H9 (cell line): ENCODE data around the gene ABCD3. TPM values are rescaled to one million over a fixed set of nuclear protein-coding genes. Genes with fewer than 3 reads are reported as not detected.
"Not testable (repeated sequence)": the region's sequence is repeated elsewhere in the genome, so short reads cannot be mapped to it uniquely, and the experiment has no call there.

Source experiments
- DNase-seq: peaks from one replicate; pipeline ENCODE4 v3.0.0-alpha.2; 2017
- H2AFZ ChIP-seq: one replicate; pipeline ENCODE4 v1.6.1; 2013; ENCODE audit warnings: mild to moderate bottlenecking, low read length, control low read depth, moderate library complexity
- H2AK5ac ChIP-seq: 2 replicates; pipeline ENCODE4 v1.6.1; 2013; ENCODE audit warnings: low read length, control low read depth, mixed read lengths; ENCODE audit not compliant: insufficient read length
- H2BK120ac ChIP-seq: one replicate; pipeline ENCODE4 v1.6.1; 2013; ENCODE audit warnings: low read depth, mild to moderate bottlenecking, low read length, control low read depth, inconsistent platforms; ENCODE audit not compliant: poor library complexity, severe bottlenecking
- H2BK12ac ChIP-seq: 2 replicates; pipeline ENCODE4 v1.6.1; 2013; ENCODE audit warnings: low read length, control low read depth, mixed read lengths, low read depth; ENCODE audit not compliant: insufficient read length
- H2BK15ac ChIP-seq: 2 replicates; pipeline ENCODE4 v1.6.1; 2013; ENCODE audit warnings: low read depth, low read length, control low read depth
- H2BK20ac ChIP-seq: one replicate; pipeline ENCODE4 v1.6.1; 2013; ENCODE audit warnings: low read depth, mild to moderate bottlenecking, low read length, control low read depth, inconsistent platforms; ENCODE audit not compliant: poor library complexity, severe bottlenecking
- H2BK5ac ChIP-seq: 2 replicates; pipeline ENCODE4 v1.6.1; 2013; ENCODE audit warnings: low read length, control low read depth, mixed read lengths; ENCODE audit not compliant: insufficient read length
- H3K14ac ChIP-seq: 2 replicates; pipeline ENCODE4 v1.6.1; 2013; ENCODE audit warnings: low read length, control low read depth; ENCODE audit not compliant: insufficient read depth
- H3K18ac ChIP-seq: 2 replicates; pipeline ENCODE4 v1.6.1; 2013; ENCODE audit warnings: low read depth, mild to moderate bottlenecking, mixed read lengths, low read length, control low read depth; ENCODE audit not compliant: insufficient read length
- H3K23ac ChIP-seq: 2 replicates; pipeline ENCODE4 v1.6.1; 2013; ENCODE audit warnings: low read length, control low read depth, mixed read lengths, low read depth; ENCODE audit not compliant: insufficient read length
- H3K23me2 ChIP-seq: 2 replicates; pipeline ENCODE4 v1.6.1; 2013; ENCODE audit warnings: low read depth, mild to moderate bottlenecking, mixed read lengths, low read length, control low read depth; ENCODE audit not compliant: insufficient read length, poor library complexity, severe bottlenecking
- H3K27ac ChIP-seq: 2 replicates; pipeline ENCODE4 v1.5.1; 2013; ENCODE audit warnings: low read length, control low read depth, mixed read lengths, low read depth; ENCODE audit not compliant: insufficient read length
- H3K27me3 ChIP-seq: 2 replicates; pipeline ENCODE4 v1.6.1; 2013; ENCODE audit warnings: low read length, control low read depth, inconsistent platforms; ENCODE audit not compliant: insufficient read depth
- H3K4ac ChIP-seq: 2 replicates; pipeline ENCODE4 v1.6.1; 2013; ENCODE audit warnings: low read depth, mild to moderate bottlenecking, control low read depth, inconsistent platforms, low read length, moderate library complexity
- H3K4me1 ChIP-seq: 2 replicates; pipeline ENCODE4 v1.6.1; 2013; ENCODE audit warnings: low read length, control low read depth, inconsistent platforms; ENCODE audit not compliant: insufficient read depth
- H3K4me2 ChIP-seq: 2 replicates; pipeline ENCODE4 v1.6.1; 2013; ENCODE audit warnings: low read length, control low read depth, mixed read lengths; ENCODE audit not compliant: insufficient read length, insufficient read depth
- H3K56ac ChIP-seq: 2 replicates; pipeline ENCODE4 v1.6.1; 2013; ENCODE audit warnings: low read depth, mild to moderate bottlenecking, mixed read lengths, low read length, control low read depth; ENCODE audit not compliant: insufficient read length
- H3K79me1 ChIP-seq: 2 replicates; pipeline ENCODE4 v1.6.1; 2013; ENCODE audit warnings: low read depth, mild to moderate bottlenecking, moderate library complexity, low read length, control low read depth, inconsistent platforms; ENCODE audit not compliant: insufficient read depth, poor library complexity, severe bottlenecking
- H3K79me2 ChIP-seq: 2 replicates; pipeline ENCODE4 v1.6.1; 2013; ENCODE audit warnings: low read length, control low read depth, inconsistent platforms; ENCODE audit not compliant: insufficient read depth
- H3K9ac ChIP-seq: 2 replicates; pipeline ENCODE4 v1.6.1; 2013; ENCODE audit warnings: low read length, control low read depth, mixed read lengths; ENCODE audit not compliant: insufficient read length; ENCODE audit errors: extremely low read depth
- H3K9me3 ChIP-seq: one replicate; pipeline ENCODE4 v1.6.1; 2013; ENCODE audit warnings: low read depth, low read length, inconsistent platforms; ENCODE audit not compliant: control insufficient read depth
- H3T11ph ChIP-seq: one replicate; pipeline ENCODE4 v1.6.1; 2013; ENCODE audit warnings: mild to moderate bottlenecking, low read length, control low read depth, inconsistent platforms
- H4K20me1 ChIP-seq: one replicate; pipeline ENCODE4 v1.6.1; 2013; ENCODE audit not compliant: control insufficient read depth, insufficient read length, insufficient read depth
- H4K5ac ChIP-seq: 2 replicates; pipeline ENCODE4 v1.6.1; 2013; ENCODE audit warnings: low read depth, mild to moderate bottlenecking, mixed read lengths, low read length, control low read depth; ENCODE audit not compliant: insufficient read length
- H4K8ac ChIP-seq: replicated peaks from 2 replicates; pipeline ENCODE4 v1.6.1; 2013; ENCODE audit warnings: low read length, control low read depth, mixed read lengths, low read depth; ENCODE audit not compliant: insufficient read length
- H4K91ac ChIP-seq: 2 replicates; pipeline ENCODE4 v1.6.1; 2013; ENCODE audit warnings: low read depth, mild to moderate bottlenecking, moderate library complexity, mixed read lengths, low read length, control low read depth; ENCODE audit not compliant: insufficient read length
- H3K27ac Mint-ChIP-seq, 3 experiments: 2 replicates in 2 of 3; 3 replicates in 1 of 3; pipeline ENCODE4 v1.8.0; 2020 to 2021; ENCODE audit warnings: mixed read lengths in 3 of 3, mild to moderate bottlenecking in 1 of 3, moderate library complexity in 1 of 3
- H3K27me3 Mint-ChIP-seq: 2 replicates; pipeline ENCODE4 v1.8.0; 2021; ENCODE audit warnings: low read depth, mild to moderate bottlenecking, moderate library complexity, mixed read lengths
- H3K36me3 Mint-ChIP-seq, 3 experiments: 2 replicates in 2 of 3; 3 replicates in 1 of 3; pipeline ENCODE4 v1.8.0; 2020 to 2021; ENCODE audit warnings: low read depth in 3 of 3, mixed read lengths in 3 of 3; ENCODE audit not compliant: insufficient read depth in 1 of 3
- H3K4me1 Mint-ChIP-seq, 2 experiments: 2 replicates each; pipeline ENCODE4 v1.8.0; 2020; ENCODE audit warnings: mixed read lengths in 2 of 2
- H3K4me3 Mint-ChIP-seq, 2 experiments: 2 replicates in 1 of 2; 3 replicates in 1 of 2; pipeline ENCODE4 v1.8.0; 2020 to 2021; ENCODE audit warnings: mild to moderate bottlenecking in 2 of 2, mixed read lengths in 2 of 2, moderate library complexity in 1 of 2
- H3K9me3 Mint-ChIP-seq, 2 experiments: 2 replicates in 1 of 2; 3 replicates in 1 of 2; pipeline ENCODE4 v1.8.0; 2020; ENCODE audit warnings: mild to moderate bottlenecking in 2 of 2, mixed read lengths in 2 of 2, moderate library complexity in 1 of 2
- WGBS: extraction: QIAGEN DNeasy Blood & Tissue Kit; methylation state at CpG from one replicate; pipeline ENCODE4 v1.1.7; 2013; ENCODE audit warnings: missing lambda C conversion rate, low lambda C conversion rate, mixed read lengths; ENCODE audit not compliant: insufficient read length; ENCODE audit errors: extremely low coverage; 5-methylcytosine and 5-hydroxymethylcytosine counted together
- total RNA-seq: library from RNA; stranded (reverse); gene quantifications from 2 replicates; pipeline ENCODE4 v1.2.1, GENCODE V29; 2021

ABCD3 gene
- total RNA-seq, 1 experiment from 2014 or later = 32.0 TPM

GRCh38 chr1:94373311-94373710, 44.9 kb upstream of the ABCD3 start:
- H3K18ac ChIP-seq, H3K27me3 Mint-ChIP-seq, H3K56ac ChIP-seq, H3K27ac Mint-ChIP-seq, H3K4me3 Mint-ChIP-seq, H3K9me3 ChIP-seq, H3K4me1 Mint-ChIP-seq, H2AFZ ChIP-seq, H2BK20ac ChIP-seq, DNase-seq, H3K9ac ChIP-seq, H3K23ac ChIP-seq, H3K27ac ChIP-seq, H2BK5ac ChIP-seq, H4K5ac ChIP-seq, H2BK15ac ChIP-seq, H3T11ph ChIP-seq, H4K91ac ChIP-seq, H4K20me1 ChIP-seq, H2AK5ac ChIP-seq, H3K14ac ChIP-seq, H2BK120ac ChIP-seq, H3K4ac ChIP-seq, H4K8ac ChIP-seq, H3K23me2 ChIP-seq, H2BK12ac ChIP-seq, H3K79me2 ChIP-seq, H3K79me1 ChIP-seq, H3K27me3 ChIP-seq, H3K4me1 ChIP-seq, H3K4me2 ChIP-seq: not testable (repeated sequence)
- Mint-ChIP-seq H3K9me3 (peaks cover 25 to 27% of the 10 kb centered on the region in 2 experiments), H3K36me3 (peaks cover 9 to 22% (median 12%) of the 10 kb centered on the region in 3 experiments; a peak in 5 of 7 replicates)
- WGBS = no CpG with 5 or more reads among the region's 2 CpGs

- WGBS = no CpG with 5 or more reads among the region's 7 CpGs
- not testable (repeated sequence) for H3K36me3 Mint-ChIP-seq
Observed at GRCh38 chr1:94375666-94376065, 42.5 kb upstream of the ABCD3 start.

More at GRCh38 chr1:94375666-94376065, 42.5 kb upstream of the ABCD3 start:
- not testable (repeated sequence) for H4K20me1 ChIP-seq, H2BK120ac ChIP-seq, H3K9ac ChIP-seq, H3K56ac ChIP-seq, H4K91ac ChIP-seq, H4K5ac ChIP-seq, H3K27ac ChIP-seq, H3K4me1 Mint-ChIP-seq, H3K9me3 ChIP-seq, H3K4me1 ChIP-seq, H3K27me3 Mint-ChIP-seq, H3K4me2 ChIP-seq, H3K23ac ChIP-seq, H2BK20ac ChIP-seq, H3K79me1 ChIP-seq, DNase-seq, H3K4ac ChIP-seq, H3K79me2 ChIP-seq, H2BK5ac ChIP-seq, H3K14ac ChIP-seq, H4K8ac ChIP-seq, H2BK12ac ChIP-seq, H3K27me3 ChIP-seq, H2AFZ ChIP-seq, H3K18ac ChIP-seq, H2AK5ac ChIP-seq, H2BK15ac ChIP-seq, H3K27ac Mint-ChIP-seq, H3T11ph ChIP-seq, H3K4me3 Mint-ChIP-seq, H3K23me2 ChIP-seq
- peaks cover 6 to 13% of the 10 kb centered on the region in 2 experiments for H3K9me3 Mint-ChIP-seq
